Psoas muscle (tissue), 8 donors: ENCODE data around the gene FSD1L. TPM values are rescaled to one million over a fixed set of nuclear protein-coding genes. Genes with fewer than 3 reads are reported as not detected.
"Not testable (repeated sequence)": the region's sequence is repeated elsewhere in the genome, so short reads cannot be mapped to it uniquely, and the experiment has no call there.

Source experiments
- ATAC-seq, 4 donors: fragments of 200-7000 bp; cut with Tn5 transposase; one replicate each; pipeline ENCODE4 v1.9.1; 2020; ENCODE audit warnings: moderate library complexity in 3 of 4, mild to moderate bottlenecking in 2 of 4
- DNase-seq, 2 donors: peaks; one replicate each; pipeline ENCODE4 v3.0.0-alpha.2; 2020
- H3K27ac ChIP-seq: fragments of 200-600 bp; one replicate; pipeline ENCODE4 v1.8.0; 2022
- H3K27me3 ChIP-seq, 3 donors: fragments of 200-600 bp in 1 of 3; one replicate each; pipeline versions ENCODE4 v1.6.1 to v1.8.0; 2013 to 2022; ENCODE audit warnings: low read length in 2 of 3, mild to moderate bottlenecking in 2 of 3, moderate library complexity in 1 of 3; ENCODE audit not compliant: insufficient read depth in 3 of 3
- H3K36me3 ChIP-seq, 2 donors: fragments of 200-600 bp in 1 of 2; one replicate each; pipeline versions ENCODE4 v1.6.1 to v1.8.0; 2013 to 2022; ENCODE audit warnings: low read depth in 1 of 2, mild to moderate bottlenecking in 1 of 2, moderate library complexity in 1 of 2; ENCODE audit not compliant: insufficient read depth in 1 of 2
- H3K4me1 ChIP-seq: fragments of 200-600 bp; one replicate; pipeline ENCODE4 v1.8.0; 2022
- H3K4me3 ChIP-seq: fragments of 200-600 bp; one replicate; pipeline ENCODE4 v1.8.0; 2022; ENCODE audit warnings: mild to moderate bottlenecking
- H3K9me3 ChIP-seq: fragments of 200-600 bp; one replicate; pipeline ENCODE4 v1.8.0; 2022
- WGBS, 3 donors: extraction: QIAGEN DNeasy Blood & Tissue Kit; methylation state at CpG; one replicate each; pipeline versions ENCODE4 v1.1.6 to v1.1.7; 2013; 5-methylcytosine and 5-hydroxymethylcytosine counted together
- intact Hi-C, 2 donors: fragments of 100-400 bp; cut with DNase I; formaldehyde crosslinking; loops; one replicate each; pipeline versions ENCODE4 v1.11.0 to v1.14.2; 2022
- polyA plus RNA-seq, 3 donors: library from polyadenylated mRNA; stranded (reverse); fragments of 200-250 nt; gene quantifications; one replicate each; pipeline ENCODE4 v1.2.3, GENCODE V29; 2013
- total RNA-seq, 4 donors: library from RNA; stranded (reverse); fragmentation: NEBNext Ultra II Directional in 2 of 4; extraction: Animal tissue kit (Norgen Biotek cat#: 25700) in 2 of 4; gene quantifications; one replicate each; pipeline versions ENCODE4 v1.2.1 to v1.2.4, GENCODE V29; 2021 to 2023
- TF ChIP-seq, protein P1 (sequence below): fragments of 200-600 bp; IDR thresholded peaks from one replicate; pipeline ENCODE4 v1.8.0; 2022; ENCODE audit warnings: antibody characterized with exemption
- donor health status: healthy with polysubstance abuse.
- donor health status: DM: no; HTN: no; CAD: no; lungs with moderate emphysema.
- donor health status: Bipolar disorder and iron deficiency.
- donor health status: healthy.
- donor health status: DM: yes; HTN: yes; CAD: no.
- donor health status: DM: no; HTN: no; CAD: no.
- donor health status: DM: no; HTN: no; CAD: no.
- donor health status: DM: yes; HTN: yes; CAD: no.

The FSD1L gene
- total and polyA plus RNA-seq, 7 donors, result 5.0 to 28.6 (median 17.0) TPM

DNA sequence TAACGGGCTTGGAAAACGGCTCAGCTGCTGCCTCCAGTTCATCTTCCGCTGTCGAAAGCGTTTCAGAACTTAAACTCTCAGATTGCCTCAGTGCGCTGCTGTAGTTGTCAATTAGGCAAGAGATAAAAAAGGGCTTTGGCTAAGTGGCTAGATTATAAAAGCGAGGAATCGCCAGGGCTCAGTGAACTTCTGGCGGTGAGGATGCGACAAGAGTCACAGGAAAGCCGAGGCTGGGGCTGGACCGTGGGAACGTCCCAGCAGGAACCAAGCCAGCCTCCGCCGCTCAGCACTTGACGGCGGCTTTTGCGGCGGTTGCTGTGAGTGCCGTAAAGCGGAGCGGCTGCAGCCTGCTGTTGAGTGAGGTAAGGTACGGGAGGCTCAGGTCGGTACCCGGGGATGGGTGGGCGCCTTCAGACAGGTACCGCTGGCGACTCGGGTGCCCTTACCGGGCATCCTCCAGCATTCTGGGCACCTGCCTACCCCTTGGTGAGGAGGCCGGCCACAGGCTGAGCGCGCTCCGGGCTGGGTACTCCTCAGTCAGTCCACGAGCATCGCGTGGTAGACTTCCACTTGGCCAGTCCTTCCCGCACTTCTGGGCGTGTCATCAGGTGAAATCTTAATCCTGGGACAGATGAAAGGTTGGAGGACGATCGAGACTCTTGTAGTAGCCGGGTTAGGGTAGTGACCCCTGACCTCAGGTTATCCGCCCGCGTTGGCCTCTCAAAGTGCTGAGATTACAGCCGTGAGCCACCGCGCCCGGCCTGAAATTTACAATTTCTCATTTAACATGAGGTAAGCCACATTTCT is 110.2 kb downstream of the FSD1L start, which contains the start of gene FKTN:
TSS of gene FKTN (plus strand) at position 328 of the 807 bp plus-strand sequence. CDS start 16,902 bp downstream, outside the sequence.
- ATAC-seq, result peak; percentile 91 to 99 (median 98)
- DNase-seq, result peak; percentile 90 to 94
- Histone ChIP-seq H3K36me3 (no peaks in the 10 kb centered on the region), H3K4me1 (peaks cover 5% of the 10 kb centered on the region), H3K9me3 (peaks cover 4% of the 10 kb centered on the region), H3K27me3 (no peaks in the 10 kb centered on the region), H3K4me3 (peak within 1 kb of the TSS; percentile 80), H3K27ac (peak within 1 kb of the TSS; percentile 70)
- intact Hi-C loops, result no loop called here
- TF ChIP-seq, protein P1, sequence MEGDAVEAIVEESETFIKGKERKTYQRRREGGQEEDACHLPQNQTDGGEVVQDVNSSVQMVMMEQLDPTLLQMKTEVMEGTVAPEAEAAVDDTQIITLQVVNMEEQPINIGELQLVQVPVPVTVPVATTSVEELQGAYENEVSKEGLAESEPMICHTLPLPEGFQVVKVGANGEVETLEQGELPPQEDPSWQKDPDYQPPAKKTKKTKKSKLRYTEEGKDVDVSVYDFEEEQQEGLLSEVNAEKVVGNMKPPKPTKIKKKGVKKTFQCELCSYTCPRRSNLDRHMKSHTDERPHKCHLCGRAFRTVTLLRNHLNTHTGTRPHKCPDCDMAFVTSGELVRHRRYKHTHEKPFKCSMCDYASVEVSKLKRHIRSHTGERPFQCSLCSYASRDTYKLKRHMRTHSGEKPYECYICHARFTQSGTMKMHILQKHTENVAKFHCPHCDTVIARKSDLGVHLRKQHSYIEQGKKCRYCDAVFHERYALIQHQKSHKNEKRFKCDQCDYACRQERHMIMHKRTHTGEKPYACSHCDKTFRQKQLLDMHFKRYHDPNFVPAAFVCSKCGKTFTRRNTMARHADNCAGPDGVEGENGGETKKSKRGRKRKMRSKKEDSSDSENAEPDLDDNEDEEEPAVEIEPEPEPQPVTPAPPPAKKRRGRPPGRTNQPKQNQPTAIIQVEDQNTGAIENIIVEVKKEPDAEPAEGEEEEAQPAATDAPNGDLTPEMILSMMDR, result no peak
- WGBS, 3 donors, result 0 to 1% (median 1%) methylated on average over 40 to 49 of the region's 49 CpGs

DNA sequence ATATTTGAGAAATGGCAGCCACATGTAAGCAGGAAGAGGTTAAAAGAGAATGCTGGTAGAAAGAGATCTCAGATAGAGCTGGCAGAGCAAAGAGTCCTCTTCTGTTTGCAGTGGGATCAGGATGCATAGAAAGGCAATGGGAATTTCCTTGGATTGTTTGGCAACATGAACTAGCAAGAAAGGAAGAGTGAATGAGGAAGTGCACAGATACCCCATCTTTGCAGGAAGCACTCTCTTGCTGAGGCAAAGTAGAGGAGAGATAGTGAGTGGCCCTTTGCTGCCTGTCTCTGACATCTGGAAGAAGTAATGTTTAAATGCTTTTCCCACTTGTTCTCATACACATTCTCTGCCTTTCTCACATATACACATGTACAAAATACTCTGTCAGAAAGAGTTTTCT is 124.6 kb downstream of the FSD1L start:
- H3K4me3 ChIP-seq, result no peak overlapping the region
- intact Hi-C loops, result no loop called here
- TF ChIP-seq, protein P1, result no peak
- DNase-seq (no peak), ATAC-seq (no peak)
- H3K4me1 ChIP-seq, result no peaks in the 10 kb centered on the region
- H3K36me3 ChIP-seq, result peaks cover 0 to 15% of the 10 kb centered on the region in 2 donors
- no peaks in the 10 kb centered on the region for H3K27me3 ChIP-seq
- H3K9me3 ChIP-seq, result no peaks in the 10 kb centered on the region
- no peak overlapping the region for H3K27ac ChIP-seq

- H3K4me3 ChIP-seq, H3K36me3 ChIP-seq, DNase-seq, H3K27ac ChIP-seq, H3K4me1 ChIP-seq, ATAC-seq, H3K27me3 ChIP-seq, intact Hi-C loops, H3K9me3 ChIP-seq: not testable (repeated sequence)
- 96 to 100% (median 97%) methylated on average over 5 to 6 of the region's 6 CpGs for WGBS, 3 donors
Observed at GRCh38 chr9:105579952-105580351, 132.1 kb downstream of the FSD1L start.

- DNase-seq, H3K9me3 ChIP-seq, H3K4me3 ChIP-seq, ATAC-seq, intact Hi-C loops, H3K27ac ChIP-seq, H3K27me3 ChIP-seq, H3K4me1 ChIP-seq, H3K36me3 ChIP-seq: not testable (repeated sequence)
- WGBS, 3 donors, result 74% methylated on average over 12 to 16 of the region's 16 CpGs
Observed at GRCh38 chr9:105581550-105581949, 133.7 kb downstream of the FSD1L start.

- Histone ChIP-seq H3K4me3 (no peak overlapping the region), H3K27ac (no peak overlapping the region), H3K9me3 (no peaks in the 10 kb centered on the region), H3K4me1 (no peaks in the 10 kb centered on the region), H3K27me3 (no peaks in the 10 kb centered on the region), H3K36me3 (peaks cover 0 to 28% of the 10 kb centered on the region in 2 donors)
- intact Hi-C loops, result no loop called here
- no peak for DNase-seq
- 74 to 100% (median 99%) methylated on average over 3 of the region's 3 CpGs for WGBS, 3 donors
- no peak for ATAC-seq
- TF ChIP-seq, protein P1, result no peak
Observed at GRCh38 chr9:105593145-105593544, 145.3 kb downstream of the FSD1L start.

Other genes with a start within 250 kb of the FSD1L start
- gene SLC44A1, start 203.4 kb upstream of the FSD1L start, total RNA-seq, result 10 to 100 TPM in 2 of 4 donors, 1 to 10 TPM in 2; 7.0 to 18.9 (median 9.8) TPM
- gene SLC44A1, start 203.4 kb upstream of the FSD1L start, polyA plus RNA-seq, result 1 to 10 TPM; 3.3 to 6.3 (median 4.0) TPM
- gene FKTN, start 110.1 kb downstream of the FSD1L start, total RNA-seq, result 1 to 10 TPM; 4.1 to 9.8 (median 6.1) TPM
- 1 to 10 TPM; 1.7 to 4.8 (median 2.0) TPM for gene FKTN, start 110.1 kb downstream of the FSD1L start, polyA plus RNA-seq
- 1 to 10 TPM in 2 of 4 donors, under 1 TPM in 2; 0.57 to 7.7 (median 1.6) TPM for gene TAL2, start 214.4 kb downstream of the FSD1L start, total RNA-seq
- gene TAL2, start 214.4 kb downstream of the FSD1L start, polyA plus RNA-seq, result under 1 TPM in 2 of 3 donors, not detected in 1; 0.61 to 0.90 TPM
- 100 to 1,000 TPM in 1 of 4 donors, 10 to 100 TPM in 3; 61.5 to 129 (median 87.1) TPM for gene TMEM38B, start 246.5 kb downstream of the FSD1L start, total RNA-seq
- gene TMEM38B, start 246.5 kb downstream of the FSD1L start, polyA plus RNA-seq, result 10 to 100 TPM; 33.9 to 69.8 (median 57.3) TPM